ENCODE results near the gene CTNNA3.
A peak's percentile ranks its signal among the peaks of the same experiment; 100 is the strongest.
"Not testable (repeated sequence)": the region's sequence is repeated elsewhere in the genome, so short reads cannot be mapped to it uniquely, and the experiment has no call there.

The CTNNA3 gene

GRCh38 chr10:67705921-67706320 lies 9.9 kb upstream of the CTNNA3 start:
- no peaks in the 10 kb centered on the region for H3K79me2 ChIP-seq (ENCODE audit: insufficient read depth, low read length)
- H3K27ac ChIP-seq (ENCODE audit: low read depth, low read length): no peak overlapping the region
- H3K9me3 ChIP-seq (ENCODE audit: insufficient read depth, low read length): no peaks in the 10 kb centered on the region
- no peak for TF ChIP-seq EZH2phosphoT487 (conservative IDR thresholded peaks at IDR 0.05; ENCODE audit: low read length)
- H3K27me3 ChIP-seq (ENCODE audit: low read length): no peaks in the 10 kb centered on the region
- no peaks in the 10 kb centered on the region for H3F3A ChIP-seq (ENCODE audit: insufficient read depth)
- H3K9ac ChIP-seq (ENCODE audit: low read length): no peak overlapping the region
- H4K20me1 ChIP-seq (ENCODE audit: low read depth, low read length): no peaks in the 10 kb centered on the region
- H3K36me3 ChIP-seq (ENCODE audit: low read length): no peaks in the 10 kb centered on the region
- H3K4me2 ChIP-seq (ENCODE audit: low read depth, low read length, poor library complexity, severe bottlenecking): no peak overlapping the region
- H2AFZ ChIP-seq (ENCODE audit: low read depth, low read length, severe bottlenecking): no peak overlapping the region
- H3K4me3 ChIP-seq (ENCODE audit: insufficient read depth, low read length, poor library complexity, severe bottlenecking): no peak overlapping the region
- H3K9me2 ChIP-seq (replicated peaks; ENCODE audit: insufficient read depth, low read length): no peaks in the 10 kb centered on the region

DNA sequence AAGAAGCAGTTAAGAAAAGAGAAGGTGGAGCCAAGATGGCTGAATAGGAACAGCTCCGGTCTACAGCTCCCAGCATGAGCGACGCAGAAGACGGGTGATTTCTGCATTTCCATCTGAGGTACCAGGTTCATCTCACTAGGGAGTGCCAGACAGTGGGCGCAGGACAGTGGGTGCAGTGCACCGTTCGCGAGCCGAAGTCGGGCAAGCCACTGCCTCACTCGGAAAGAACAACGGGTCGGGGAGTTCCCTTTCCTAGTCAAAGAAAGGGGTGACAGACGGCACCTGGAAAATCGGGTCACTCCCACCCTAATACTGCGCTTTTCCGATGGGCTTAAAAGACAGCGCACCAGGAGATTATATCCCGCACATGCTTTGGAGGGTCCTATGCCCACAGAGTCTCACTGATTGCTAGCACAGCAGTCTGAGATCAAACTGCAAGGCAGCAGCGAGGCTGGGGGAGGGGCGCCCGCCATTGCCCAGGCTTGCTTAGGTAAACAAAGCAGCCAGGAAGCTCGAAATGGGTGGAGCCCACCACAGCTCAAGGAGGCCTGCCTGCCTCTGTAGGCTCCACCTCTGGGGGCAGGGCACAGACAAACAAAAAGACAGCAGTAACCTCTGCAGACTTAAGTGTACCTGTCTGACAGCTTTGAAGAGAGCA lies 3.7 kb upstream of the CTNNA3 start:
- H2AFZ ChIP-seq (ENCODE audit: low read depth, low read length, severe bottlenecking); H3K4me3 ChIP-seq (ENCODE audit: insufficient read depth, low read length, poor library complexity, severe bottlenecking); H3K9me2 ChIP-seq (replicated peaks; ENCODE audit: insufficient read depth, low read length); H3F3A ChIP-seq (ENCODE audit: insufficient read depth); H3K4me2 ChIP-seq (ENCODE audit: low read depth, low read length, poor library complexity, severe bottlenecking); H3K36me3 ChIP-seq (ENCODE audit: low read length); H3K27me3 ChIP-seq (ENCODE audit: low read length); H4K20me1 ChIP-seq (ENCODE audit: low read depth, low read length); H3K9me3 ChIP-seq (ENCODE audit: insufficient read depth, low read length); H3K79me2 ChIP-seq (ENCODE audit: insufficient read depth, low read length); H3K27ac ChIP-seq (ENCODE audit: low read depth, low read length); H3K9ac ChIP-seq (ENCODE audit: low read length): not testable (repeated sequence)

GRCh38 chr10:67698164-67698563 lies 2.2 kb upstream of the CTNNA3 start:
- no peaks in the 10 kb centered on the region for H4K20me1 ChIP-seq (ENCODE audit: low read depth, low read length)
- no peak overlapping the region for H3K27ac ChIP-seq (ENCODE audit: low read depth, low read length)
- no peaks in the 10 kb centered on the region for H3K9me3 ChIP-seq (ENCODE audit: insufficient read depth, low read length)
- no peaks in the 10 kb centered on the region for H3K27me3 ChIP-seq (ENCODE audit: low read length)
- H3K36me3 ChIP-seq (ENCODE audit: low read length): no peaks in the 10 kb centered on the region
- no peaks in the 10 kb centered on the region for H3K9me2 ChIP-seq (replicated peaks; ENCODE audit: insufficient read depth, low read length)
- no peaks in the 10 kb centered on the region for H3K79me2 ChIP-seq (ENCODE audit: insufficient read depth, low read length)
- no peak overlapping the region for H3K9ac ChIP-seq (ENCODE audit: low read length)
- peak overlapping the region; percentile 10 for H2AFZ ChIP-seq (ENCODE audit: low read depth, low read length, severe bottlenecking)
- H3K4me3 ChIP-seq (ENCODE audit: insufficient read depth, low read length, poor library complexity, severe bottlenecking): no peak overlapping the region
- H3K4me2 ChIP-seq (ENCODE audit: low read depth, low read length, poor library complexity, severe bottlenecking): no peak overlapping the region
- H3F3A ChIP-seq (ENCODE audit: insufficient read depth): no peaks in the 10 kb centered on the region
- TF ChIP-seq EZH2phosphoT487 (conservative IDR thresholded peaks at IDR 0.05; ENCODE audit: low read length): no peak
- TF ChIP-seq, protein P1, sequence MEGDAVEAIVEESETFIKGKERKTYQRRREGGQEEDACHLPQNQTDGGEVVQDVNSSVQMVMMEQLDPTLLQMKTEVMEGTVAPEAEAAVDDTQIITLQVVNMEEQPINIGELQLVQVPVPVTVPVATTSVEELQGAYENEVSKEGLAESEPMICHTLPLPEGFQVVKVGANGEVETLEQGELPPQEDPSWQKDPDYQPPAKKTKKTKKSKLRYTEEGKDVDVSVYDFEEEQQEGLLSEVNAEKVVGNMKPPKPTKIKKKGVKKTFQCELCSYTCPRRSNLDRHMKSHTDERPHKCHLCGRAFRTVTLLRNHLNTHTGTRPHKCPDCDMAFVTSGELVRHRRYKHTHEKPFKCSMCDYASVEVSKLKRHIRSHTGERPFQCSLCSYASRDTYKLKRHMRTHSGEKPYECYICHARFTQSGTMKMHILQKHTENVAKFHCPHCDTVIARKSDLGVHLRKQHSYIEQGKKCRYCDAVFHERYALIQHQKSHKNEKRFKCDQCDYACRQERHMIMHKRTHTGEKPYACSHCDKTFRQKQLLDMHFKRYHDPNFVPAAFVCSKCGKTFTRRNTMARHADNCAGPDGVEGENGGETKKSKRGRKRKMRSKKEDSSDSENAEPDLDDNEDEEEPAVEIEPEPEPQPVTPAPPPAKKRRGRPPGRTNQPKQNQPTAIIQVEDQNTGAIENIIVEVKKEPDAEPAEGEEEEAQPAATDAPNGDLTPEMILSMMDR (IDR thresholded peaks at IDR 0.05; ENCODE audit: insufficient read depth, low read length, poor library complexity, severe bottlenecking): no peak

GRCh38 chr10:67697724-67698131 lies 1.7 kb upstream of the CTNNA3 start:
- H2AFZ ChIP-seq (ENCODE audit: low read depth, low read length, severe bottlenecking): peak overlapping the region; percentile 10
- H3K9me2 ChIP-seq (replicated peaks; ENCODE audit: insufficient read depth, low read length): no peaks in the 10 kb centered on the region
- H3K9me3 ChIP-seq (ENCODE audit: insufficient read depth, low read length): no peaks in the 10 kb centered on the region
- H3K9ac ChIP-seq (ENCODE audit: low read length): no peak overlapping the region
- H3K4me2 ChIP-seq (ENCODE audit: low read depth, low read length, poor library complexity, severe bottlenecking): no peak overlapping the region
- no peaks in the 10 kb centered on the region for H4K20me1 ChIP-seq (ENCODE audit: low read depth, low read length)
- no peaks in the 10 kb centered on the region for H3K79me2 ChIP-seq (ENCODE audit: insufficient read depth, low read length)
- no peaks in the 10 kb centered on the region for H3F3A ChIP-seq (ENCODE audit: insufficient read depth)
- no peaks in the 10 kb centered on the region for H3K36me3 ChIP-seq (ENCODE audit: low read length)
- no peak overlapping the region for H3K27ac ChIP-seq (ENCODE audit: low read depth, low read length)
- H3K4me3 ChIP-seq (ENCODE audit: insufficient read depth, low read length, poor library complexity, severe bottlenecking): no peak overlapping the region
- no peak for TF ChIP-seq EZH2phosphoT487 (conservative IDR thresholded peaks at IDR 0.05; ENCODE audit: low read length)
- TF ChIP-seq, protein P1 (IDR thresholded peaks at IDR 0.05; ENCODE audit: insufficient read depth, low read length, poor library complexity, severe bottlenecking): peak; percentile 63
- no peaks in the 10 kb centered on the region for H3K27me3 ChIP-seq (ENCODE audit: low read length)
